GM12891 (cell line): ENCODE data around the gene CDK14.

Source experiments
- PAX5 ChIP-seq: IDR thresholded peaks from 2 replicates; pipeline ENCODE4 v1.6.1; 2011; ENCODE audit warnings: low read length, moderate library complexity, mild to moderate bottlenecking; ENCODE audit not compliant: insufficient read depth, severe bottlenecking
- POLR2A ChIP-seq: IDR thresholded peaks from 2 replicates; pipeline ENCODE4 v1.6.1; 2011; ENCODE audit warnings: low read depth, low read length, control low read depth
- POLR2AphosphoS5 ChIP-seq: IDR thresholded peaks from 2 replicates; pipeline ENCODE4 v1.6.1; 2011; ENCODE audit warnings: low read depth, low read length, control low read depth
- SPI1 ChIP-seq: IDR thresholded peaks from 2 replicates; pipeline ENCODE4 v1.6.1; 2011; ENCODE audit warnings: low read depth, low read length, control low read depth
- TAF1 ChIP-seq: IDR thresholded peaks from 2 replicates; pipeline ENCODE4 v1.6.1; 2011; ENCODE audit warnings: low read depth, low read length, control low read depth

- no peak for TF ChIP-seq SPI1
- TF ChIP-seq POLR2A = no peak
- TF ChIP-seq POLR2AphosphoS5 = no peak
- TF ChIP-seq TAF1 = no peak
- TF ChIP-seq PAX5 = no peak
Observed at GRCh38 chr7:90580051-90580450, 16.1 kb upstream of the CDK14 start.
